Parathyroid adenoma (tissue), 2 donors: Measurements from ENCODE around the gene STN1.

Experiments
- H2AFZ ChIP-seq: fragments of 300-600 bp; sonication (generic); one replicate; pipeline ENCODE4 v1.7.0; 2017; ENCODE audit warnings: antibody characterized with exemption, mild to moderate bottlenecking
- H3K27ac ChIP-seq: fragments of 300-600 bp; sonication (generic); one replicate; pipeline ENCODE4 v1.7.0; 2017
- H3K27me3 ChIP-seq: fragments of 300-600 bp; sonication (generic); one replicate; pipeline ENCODE4 v1.7.0; 2017; ENCODE audit warnings: low read length; ENCODE audit not compliant: control insufficient read depth, insufficient read depth
- H3K36me3 ChIP-seq: fragments of 300-600 bp; sonication (generic); one replicate; pipeline ENCODE4 v1.7.0; 2017; ENCODE audit warnings: low read length; ENCODE audit not compliant: control insufficient read depth, insufficient read depth
- H3K4me1 ChIP-seq: fragments of 300-600 bp; sonication (generic); one replicate; pipeline ENCODE4 v1.7.0; 2017; ENCODE audit warnings: control low read depth
- H3K4me2 ChIP-seq: fragments of 300-600 bp; sonication (generic); one replicate; pipeline ENCODE4 v1.7.0; 2017; ENCODE audit warnings: low read length
- H3K4me3 ChIP-seq: fragments of 300-600 bp; sonication (generic); one replicate; pipeline ENCODE4 v1.7.0; 2017; ENCODE audit warnings: low read depth, low read length
- H3K79me2 ChIP-seq: fragments of 300-600 bp; sonication (generic); one replicate; pipeline ENCODE4 v1.7.0; 2017; ENCODE audit warnings: control low read depth
- H3K9ac ChIP-seq: fragments of 300-600 bp; sonication (generic); one replicate; pipeline ENCODE4 v1.7.0; 2017; ENCODE audit warnings: mild to moderate bottlenecking
- H3K9me3 ChIP-seq: fragments of 300-600 bp; sonication (generic); one replicate; pipeline ENCODE4 v1.7.0; 2017; ENCODE audit warnings: low read length; ENCODE audit not compliant: control insufficient read depth
- CTCF ChIP-seq: fragments of 300-600 bp; sonication (generic); IDR thresholded peaks from one replicate; pipeline ENCODE4 v1.7.0; 2017; ENCODE audit warnings: antibody characterized with exemption, mild to moderate bottlenecking
- donor health status: primary hyperparathyroidism.

The STN1 gene

GRCh38 chr10:103899312-103899711, 18.7 kb downstream of the STN1 start:
- Histone ChIP-seq H3K27ac (no peak overlapping the region), H2AFZ (no peak overlapping the region), H3K9me3 (no peaks in the 10 kb centered on the region), H3K4me1 (peaks cover 19% of the 10 kb centered on the region), H3K36me3 (no peaks in the 10 kb centered on the region), H3K4me2 (no peak overlapping the region), H3K27me3 (no peaks in the 10 kb centered on the region), H3K4me3 (no peak overlapping the region), H3K9ac (no peak overlapping the region), H3K79me2 (no peaks in the 10 kb centered on the region)
- TF ChIP-seq CTCF, result no peak

GRCh38 chr10:103897241-103897774, 20.7 kb downstream of the STN1 start:
- Histone ChIP-seq H3K27ac (no peak overlapping the region), H3K4me3 (no peak overlapping the region), H3K9ac (no peak overlapping the region), H3K79me2 (no peaks in the 10 kb centered on the region), H3K9me3 (no peaks in the 10 kb centered on the region), H3K4me1 (peaks cover 27% of the 10 kb centered on the region), H3K36me3 (no peaks in the 10 kb centered on the region), H2AFZ (no peak overlapping the region), H3K4me2 (no peak overlapping the region), H3K27me3 (no peaks in the 10 kb centered on the region)
- no peak for TF ChIP-seq CTCF

GRCh38 chr10:103896225-103896624, 21.8 kb downstream of the STN1 start:
- no peaks in the 10 kb centered on the region for H3K27me3 ChIP-seq
- H3K36me3 ChIP-seq, result no peaks in the 10 kb centered on the region
- peak overlapping the region; percentile 68 for H3K27ac ChIP-seq
- H3K79me2 ChIP-seq, result no peaks in the 10 kb centered on the region
- H3K4me2 ChIP-seq, result no peak overlapping the region
- no peak for TF ChIP-seq CTCF
- H3K4me3 ChIP-seq, result no peak overlapping the region
- H2AFZ ChIP-seq, result no peak overlapping the region
- peaks cover 31% of the 10 kb centered on the region for H3K4me1 ChIP-seq
- H3K9me3 ChIP-seq, result no peaks in the 10 kb centered on the region
- no peak overlapping the region for H3K9ac ChIP-seq

GRCh38 chr10:103895411-103896186, 22.4 kb downstream of the STN1 start:
- Histone ChIP-seq H3K4me2 (peak overlapping the region; percentile 59), H3K9me3 (no peaks in the 10 kb centered on the region), H3K4me3 (peak overlapping the region; percentile 33), H3K79me2 (no peaks in the 10 kb centered on the region), H3K36me3 (no peaks in the 10 kb centered on the region), H3K4me1 (peaks cover 31% of the 10 kb centered on the region), H3K27me3 (no peaks in the 10 kb centered on the region), H3K27ac (peak overlapping the region; percentile 68), H2AFZ (peak overlapping the region; percentile 64), H3K9ac (peak overlapping the region; percentile 33)
- TF ChIP-seq CTCF, result no peak

GRCh38 chr10:103894441-103894864, 23.5 kb downstream of the STN1 start:
- no peak for TF ChIP-seq CTCF

More at GRCh38 chr10:103894441-103894864, 23.5 kb downstream of the STN1 start:
- peak overlapping the region; percentile 68 for H3K27ac ChIP-seq
- H3K4me3 ChIP-seq, result peak overlapping the region; percentile 3
- no peaks in the 10 kb centered on the region for H3K36me3 ChIP-seq
- H3K79me2 ChIP-seq, result no peaks in the 10 kb centered on the region
- H3K27me3 ChIP-seq, result no peaks in the 10 kb centered on the region
- H3K9me3 ChIP-seq, result no peaks in the 10 kb centered on the region
- H2AFZ ChIP-seq, result peak overlapping the region; percentile 27
- H3K4me1 ChIP-seq, result peaks cover 31% of the 10 kb centered on the region
- H3K9ac ChIP-seq, result no peak overlapping the region
- peak overlapping the region; percentile 59 for H3K4me2 ChIP-seq
